HepG2 (cell line): ENCODE data around the gene CAPSL.

Experiments used
- ATF3 ChIP-seq: sonication (generic); formaldehyde crosslinking; IDR thresholded peaks from 2 replicates; pipeline ENCODE4 v1.4.0; 2020; ENCODE audit warnings: missing genetic modification reagents
- CEBPB ChIP-seq: IDR thresholded peaks from 2 replicates; pipeline ENCODE4 v1.6.1; 2011; ENCODE audit warnings: low read depth, low read length, improper control_type of control experiment, borderline replicate concordance
- ESRRA ChIP-seq: sonication (generic); formaldehyde crosslinking; IDR thresholded peaks from 2 replicates; pipeline ENCODE4 v1.5.1; 2020; ENCODE audit warnings: mild to moderate bottlenecking, low read depth, missing genetic modification reagents
- EZH2 ChIP-seq: conservative IDR thresholded peaks from 2 replicates; pipeline ENCODE4 v1.6.1; 2012; ENCODE audit warnings: mild to moderate bottlenecking, low read depth, low read length, moderate library complexity
- MAZ ChIP-seq, 2 experiments: sonication (generic) in 1 of 2; formaldehyde crosslinking in 1 of 2; IDR thresholded peaks; 2 replicates each; pipeline versions ENCODE4 v1.5.0 to v1.6.1; 2012 to 2020; ENCODE audit warnings: low read depth in 2 of 2, mild to moderate bottlenecking in 2 of 2, borderline replicate concordance in 1 of 2, improper control_type of control experiment in 1 of 2, low read length in 1 of 2, missing genetic modification reagents in 1 of 2, moderate library complexity in 1 of 2
- PHF8 ChIP-seq: sonication (generic); formaldehyde crosslinking; IDR thresholded peaks from 2 replicates; pipeline ENCODE4 v1.5.0; 2020; ENCODE audit warnings: missing genetic modification reagents
- POLR2A ChIP-seq, 2 experiments: IDR thresholded peaks; 2 replicates each; pipeline ENCODE4 v1.6.1; 2011; ENCODE audit warnings: low read depth in 2 of 2, low read length in 2 of 2, mild to moderate bottlenecking in 1 of 2, moderate library complexity in 1 of 2; ENCODE audit not compliant: insufficient read depth in 1 of 2
- SP1 ChIP-seq, 2 experiments: fragments of 450-650 bp in 1 of 2; sonication (generic) in 1 of 2; formaldehyde crosslinking in 1 of 2; IDR thresholded peaks; 2 replicates each; pipeline versions ENCODE4 v1.4.0 to v1.6.1; 2016 to 2020; ENCODE audit warnings: missing genetic modification reagents in 1 of 2
- TBP ChIP-seq: sonication (generic); formaldehyde crosslinking; IDR thresholded peaks from 2 replicates; pipeline ENCODE4 v1.5.0; 2020; ENCODE audit warnings: missing genetic modification reagents
- ZBTB1 ChIP-seq: sonication (generic); formaldehyde crosslinking; IDR thresholded peaks from 2 replicates; pipeline ENCODE4 v1.4.0; 2020; ENCODE audit warnings: missing genetic modification reagents, borderline replicate concordance
- ZBTB10 ChIP-seq: sonication (generic); formaldehyde crosslinking; IDR thresholded peaks from 2 replicates; pipeline ENCODE4 v1.4.0; 2020; ENCODE audit warnings: missing genetic modification reagents, borderline replicate concordance
- TF ChIP-seq, protein P1 (sequence below): sonication (generic); formaldehyde crosslinking; IDR thresholded peaks from 2 replicates; pipeline ENCODE4 v1.5.0; 2020; ENCODE audit warnings: mild to moderate bottlenecking, missing genetic modification reagents, borderline replicate concordance
- TF ChIP-seq, protein P2 (sequence below): sonication (generic); formaldehyde crosslinking; IDR thresholded peaks from 2 replicates; pipeline ENCODE4 v1.5.0; 2020; ENCODE audit warnings: mild to moderate bottlenecking, missing genetic modification reagents, moderate library complexity

GRCh38 chr5:35881758-35882157, 56.7 kb downstream of the CAPSL start:
- TF ChIP-seq, protein P1, sequence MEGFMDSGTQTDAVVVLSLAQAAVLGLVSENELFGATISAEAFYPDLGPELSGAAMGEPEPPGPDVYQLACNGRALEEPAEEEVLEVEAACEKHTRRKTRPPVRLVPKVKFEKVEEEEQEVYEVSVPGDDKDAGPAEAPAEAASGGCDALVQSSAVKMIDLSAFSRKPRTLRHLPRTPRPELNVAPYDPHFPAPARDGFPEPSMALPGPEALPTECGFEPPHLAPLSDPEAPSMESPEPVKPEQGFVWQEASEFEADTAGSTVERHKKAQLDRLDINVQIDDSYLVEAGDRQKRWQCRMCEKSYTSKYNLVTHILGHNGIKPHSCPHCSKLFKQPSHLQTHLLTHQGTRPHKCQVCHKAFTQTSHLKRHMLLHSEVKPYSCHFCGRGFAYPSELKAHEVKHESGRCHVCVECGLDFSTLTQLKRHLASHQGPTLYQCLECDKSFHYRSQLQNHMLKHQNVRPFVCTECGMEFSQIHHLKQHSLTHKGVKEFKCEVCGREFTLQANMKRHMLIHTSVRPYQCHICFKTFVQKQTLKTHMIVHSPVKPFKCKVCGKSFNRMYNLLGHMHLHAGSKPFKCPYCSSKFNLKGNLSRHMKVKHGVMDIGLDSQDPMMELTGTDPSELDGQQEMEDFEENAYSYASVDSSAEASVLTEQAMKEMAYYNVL = no peak
- TF ChIP-seq CEBPB (no peak), ZBTB10 (CRISPR knock-in tag) (no peak), PHF8 (no peak), MAZ (IDR thresholded peaks at IDR 0.05; ENCODE audit: borderline replicate concordance, low read depth, low read length) (no peak), MAZ (CRISPR knock-in tag; IDR thresholded peaks at IDR 0.05; ENCODE audit: low read depth) (no peak), ATF3 (CRISPR knock-in tag) (no peak), ESRRA (no peak), ZBTB1 (CRISPR knock-in tag) (no peak), SP1 (IDR thresholded peaks at IDR 0.05) (no peak), SP1 (CRISPR knock-in tag; IDR thresholded peaks at IDR 0.05) (no peak), EZH2 (no peak), TBP (CRISPR knock-in tag) (no peak), POLR2A (IDR thresholded peaks at IDR 0.05; ENCODE audit: insufficient read depth in 1 of 2, low read depth in 2 of 2, low read length in 2 of 2) (no peak)
- TF ChIP-seq, protein P2, sequence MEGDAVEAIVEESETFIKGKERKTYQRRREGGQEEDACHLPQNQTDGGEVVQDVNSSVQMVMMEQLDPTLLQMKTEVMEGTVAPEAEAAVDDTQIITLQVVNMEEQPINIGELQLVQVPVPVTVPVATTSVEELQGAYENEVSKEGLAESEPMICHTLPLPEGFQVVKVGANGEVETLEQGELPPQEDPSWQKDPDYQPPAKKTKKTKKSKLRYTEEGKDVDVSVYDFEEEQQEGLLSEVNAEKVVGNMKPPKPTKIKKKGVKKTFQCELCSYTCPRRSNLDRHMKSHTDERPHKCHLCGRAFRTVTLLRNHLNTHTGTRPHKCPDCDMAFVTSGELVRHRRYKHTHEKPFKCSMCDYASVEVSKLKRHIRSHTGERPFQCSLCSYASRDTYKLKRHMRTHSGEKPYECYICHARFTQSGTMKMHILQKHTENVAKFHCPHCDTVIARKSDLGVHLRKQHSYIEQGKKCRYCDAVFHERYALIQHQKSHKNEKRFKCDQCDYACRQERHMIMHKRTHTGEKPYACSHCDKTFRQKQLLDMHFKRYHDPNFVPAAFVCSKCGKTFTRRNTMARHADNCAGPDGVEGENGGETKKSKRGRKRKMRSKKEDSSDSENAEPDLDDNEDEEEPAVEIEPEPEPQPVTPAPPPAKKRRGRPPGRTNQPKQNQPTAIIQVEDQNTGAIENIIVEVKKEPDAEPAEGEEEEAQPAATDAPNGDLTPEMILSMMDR (CRISPR knock-in tag) = no peak
